Thymus (tissue), 11 donors: Measurements from ENCODE around the gene ADAMTS18. TPM values are rescaled to one million over a fixed set of nuclear protein-coding genes. Genes with fewer than 3 reads are reported as not detected.

Experiments used
- DNase-seq, 9 donors: peaks; one replicate each; pipeline ENCODE4 v3.0.0-alpha.2; 2013; ENCODE audit warnings: low spot score in 9 of 9, low read depth in 6 of 9, missing footprints in 1 of 9
- H3K27ac ChIP-seq, 2 donors: one replicate each; pipeline ENCODE4 v1.5.1; 2013; ENCODE audit warnings: control low read depth in 1 of 2, low read depth in 1 of 2, low read length in 1 of 2, mild to moderate bottlenecking in 1 of 2, moderate library complexity in 1 of 2
- H3K27me3 ChIP-seq, 2 donors: one replicate each; pipeline ENCODE4 v1.5.1; 2013; ENCODE audit warnings: low read length in 1 of 2; ENCODE audit not compliant: control insufficient read depth in 2 of 2, insufficient read depth in 1 of 2
- H3K36me3 ChIP-seq, 2 donors: one replicate each; pipeline ENCODE4 v1.5.1; 2013; ENCODE audit warnings: low read length in 1 of 2, mild to moderate bottlenecking in 1 of 2, moderate library complexity in 1 of 2; ENCODE audit not compliant: control insufficient read depth in 2 of 2, insufficient read depth in 2 of 2
- H3K4me1 ChIP-seq, 2 donors: one replicate each; pipeline ENCODE4 v1.5.1; 2013; ENCODE audit warnings: low read length in 2 of 2; ENCODE audit not compliant: control insufficient read depth in 2 of 2, insufficient read depth in 2 of 2
- H3K4me3 ChIP-seq, 2 donors: one replicate each; pipeline ENCODE4 v1.5.1; 2013; ENCODE audit warnings: low read length in 2 of 2, control low read depth in 1 of 2, mild to moderate bottlenecking in 1 of 2
- H3K9me3 ChIP-seq, 2 donors: one replicate each; pipeline ENCODE4 v1.5.1; 2013; ENCODE audit warnings: low read length in 1 of 2, mild to moderate bottlenecking in 1 of 2; ENCODE audit not compliant: control insufficient read depth in 2 of 2, insufficient read depth in 1 of 2
- WGBS: extraction: QIAGEN DNeasy Blood & Tissue Kit; methylation state at CpG from one replicate; pipeline ENCODE4 v1.1.7; 2013; 5-methylcytosine and 5-hydroxymethylcytosine counted together
- polyA plus RNA-seq: library from polyadenylated mRNA; stranded (reverse); fragments of 200-250 nt; gene quantifications from one replicate; pipeline ENCODE4 v1.2.3, GENCODE V29; 2013
- total RNA-seq: library from RNA; stranded (reverse); fragments of 120-200 nt; gene quantifications from one replicate; pipeline ENCODE4 v1.2.4, GENCODE V29; 2013
- donor health status: healthy.

ADAMTS18 gene
- total and polyA plus RNA-seq, 2 donors = 1.1 to 1.4 TPM

- Histone ChIP-seq H3K36me3 (no peaks in the 10 kb centered on the region), H3K4me1 (no peaks in the 10 kb centered on the region), H3K9me3 (no peaks in the 10 kb centered on the region), H3K27me3 (no peaks in the 10 kb centered on the region), H3K27ac (no peak overlapping the region), H3K4me3 (no peak overlapping the region)
- no peak for DNase-seq
- 96% methylated on average over 2 of the region's 2 CpGs for WGBS
Measured at GRCh38 chr16:77422196-77422784, 12.5 kb downstream of the ADAMTS18 start.

- Histone ChIP-seq H3K9me3 (no peaks in the 10 kb centered on the region), H3K36me3 (no peaks in the 10 kb centered on the region), H3K27ac (no peak overlapping the region), H3K4me1 (no peaks in the 10 kb centered on the region), H3K27me3 (no peaks in the 10 kb centered on the region), H3K4me3 (no peak overlapping the region)
- 92% methylated on average over 1 of the region's 1 CpG for WGBS
- no peak for DNase-seq
Measured at GRCh38 chr16:77416939-77417480, 17.8 kb downstream of the ADAMTS18 start.

- 98% methylated on average over 2 of the region's 2 CpGs for WGBS
- H3K27ac ChIP-seq = no peak overlapping the region
- no peak for DNase-seq
- no peaks in the 10 kb centered on the region for H3K4me1 ChIP-seq
- H3K4me3 ChIP-seq = no peak overlapping the region
- no peaks in the 10 kb centered on the region for H3K9me3 ChIP-seq
- no peaks in the 10 kb centered on the region for H3K27me3 ChIP-seq
- no peaks in the 10 kb centered on the region for H3K36me3 ChIP-seq
Measured at GRCh38 chr16:77414752-77415231, 20.0 kb downstream of the ADAMTS18 start.

GRCh38 chr16:77410449-77410848, 24.4 kb downstream of the ADAMTS18 start:
- no peaks in the 10 kb centered on the region for H3K36me3 ChIP-seq
- no peaks in the 10 kb centered on the region for H3K9me3 ChIP-seq
- DNase-seq = no peak
- H3K4me3 ChIP-seq = no peak overlapping the region
- H3K27me3 ChIP-seq = no peaks in the 10 kb centered on the region
- H3K27ac ChIP-seq = no peak overlapping the region
- no peaks in the 10 kb centered on the region for H3K4me1 ChIP-seq
- WGBS = 89% methylated on average over 4 of the region's 4 CpGs

GRCh38 chr16:77409311-77409710, 25.5 kb downstream of the ADAMTS18 start:
- no peaks in the 10 kb centered on the region for H3K27me3 ChIP-seq
- H3K4me1 ChIP-seq = no peaks in the 10 kb centered on the region
- 58% methylated on average over 5 of the region's 5 CpGs for WGBS
- H3K36me3 ChIP-seq = no peaks in the 10 kb centered on the region
- no peaks in the 10 kb centered on the region for H3K9me3 ChIP-seq
- no peak overlapping the region for H3K27ac ChIP-seq
- no peak for DNase-seq
- no peak overlapping the region for H3K4me3 ChIP-seq

GRCh38 chr16:77408607-77409006, 26.2 kb downstream of the ADAMTS18 start:
- Histone ChIP-seq H3K27ac (no peak overlapping the region), H3K4me3 (no peak overlapping the region), H3K36me3 (no peaks in the 10 kb centered on the region), H3K9me3 (no peaks in the 10 kb centered on the region), H3K4me1 (no peaks in the 10 kb centered on the region), H3K27me3 (no peaks in the 10 kb centered on the region)
- DNase-seq = no peak

- Histone ChIP-seq H3K27ac (no peak overlapping the region), H3K9me3 (no peaks in the 10 kb centered on the region), H3K27me3 (no peaks in the 10 kb centered on the region), H3K4me1 (no peaks in the 10 kb centered on the region), H3K4me3 (no peak overlapping the region), H3K36me3 (no peaks in the 10 kb centered on the region)
- DNase-seq = no peak
- 99% methylated on average over 1 of the region's 1 CpG for WGBS
Measured at GRCh38 chr16:77406680-77407079, 28.2 kb downstream of the ADAMTS18 start.

- 84% methylated on average over 1 of the region's 1 CpG for WGBS
- Histone ChIP-seq H3K27me3 (no peaks in the 10 kb centered on the region), H3K36me3 (no peaks in the 10 kb centered on the region), H3K4me3 (no peak overlapping the region), H3K9me3 (no peaks in the 10 kb centered on the region), H3K27ac (no peak overlapping the region), H3K4me1 (no peaks in the 10 kb centered on the region)
- no peak for DNase-seq
Measured at GRCh38 chr16:77404775-77405174, 30.1 kb downstream of the ADAMTS18 start.

GRCh38 chr16:77403732-77404131, 31.1 kb downstream of the ADAMTS18 start:
- no peak overlapping the region for H3K4me3 ChIP-seq
- DNase-seq = no peak
- H3K36me3 ChIP-seq = no peaks in the 10 kb centered on the region
- H3K27me3 ChIP-seq = no peaks in the 10 kb centered on the region
- WGBS = 45% methylated on average over 2 of the region's 2 CpGs
- no peaks in the 10 kb centered on the region for H3K4me1 ChIP-seq
- H3K27ac ChIP-seq = no peak overlapping the region
- H3K9me3 ChIP-seq = no peaks in the 10 kb centered on the region
